Stomach (tissue), 4 donors: ENCODE results near the gene UXS1.

Source experiments
- CTCF ChIP-seq, 7 experiments: fragments of 450-650 bp in 4 of 7; fragments of 200-600 bp in 3 of 7; sonication (generic) in 3 of 7; IDR thresholded peaks; one replicate each; pipeline ENCODE4 v1.5.1; 2016 to 2019; ENCODE audit warnings: antibody characterized with exemption in 7 of 7, control low read depth in 2 of 7, mild to moderate bottlenecking in 1 of 7
- EP300 ChIP-seq: sonication (generic); formaldehyde crosslinking; IDR thresholded peaks from one replicate; pipeline ENCODE4 v1.6.1; 2017; ENCODE audit warnings: antibody characterized with exemption
- POLR2A ChIP-seq, 4 donors: fragments of 450-650 bp; IDR thresholded peaks; one replicate each; pipeline ENCODE4 v1.6.1; 2016; ENCODE audit warnings: antibody characterized with exemption in 4 of 4, control low read depth in 2 of 4, mild to moderate bottlenecking in 1 of 4, moderate library complexity in 1 of 4

DNA sequence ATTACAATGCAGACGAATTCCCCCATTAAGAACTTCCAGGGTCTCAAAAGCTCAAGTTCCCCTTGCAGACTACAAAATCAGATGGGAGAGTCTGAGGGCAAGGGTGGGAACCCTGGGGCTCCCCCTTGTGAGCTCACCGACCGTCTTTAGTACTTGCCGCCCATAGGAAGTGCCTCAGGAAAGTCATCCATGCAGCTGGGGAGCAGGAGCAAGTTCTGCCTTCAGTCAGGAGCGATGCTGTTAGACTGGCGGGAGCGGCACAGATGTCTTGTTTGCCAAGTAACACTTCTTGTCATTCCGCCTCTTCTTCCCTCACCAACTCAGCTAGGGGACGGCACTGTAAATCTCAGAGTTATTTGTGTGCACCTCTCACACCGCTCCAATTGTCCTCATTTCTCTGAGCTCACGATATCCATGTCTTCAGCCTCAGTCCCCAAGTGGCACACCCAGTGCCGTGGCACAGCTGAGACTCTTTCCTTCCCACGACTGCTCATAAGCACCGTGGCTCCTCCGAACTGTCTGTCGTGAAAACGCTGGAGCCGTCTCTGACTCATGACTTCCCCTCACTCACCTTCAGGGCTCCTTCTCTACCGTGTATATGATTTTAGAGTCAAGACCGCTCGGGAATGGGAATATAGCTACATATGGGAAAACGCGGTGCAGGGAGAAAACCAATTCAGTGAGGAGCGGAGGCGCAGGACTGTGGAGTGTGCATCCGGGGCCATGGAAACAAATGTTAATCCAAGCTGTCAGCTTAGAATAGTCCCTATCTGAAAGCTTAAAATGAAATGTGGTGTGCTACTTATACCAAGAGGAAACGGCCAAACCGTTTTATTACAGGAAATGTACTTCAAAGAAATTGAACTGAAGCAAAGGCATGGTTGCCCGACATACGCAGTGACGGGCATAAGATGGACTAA is 34.0 kb downstream of the UXS1 start:
- TF ChIP-seq CTCF (IDR thresholded peaks at IDR 0.05) (no peak), POLR2A (IDR thresholded peaks at IDR 0.05) (no peak), EP300 (no peak)
